LNCAP (cell line): ENCODE measurements around the gene SLC6A11.

Experiments used
- TF ChIP-seq, protein P1 (sequence below): fragments of 450-650 bp; IDR thresholded peaks from 2 replicates; pipeline ENCODE4 v1.5.1; 2017; ENCODE audit warnings: mild to moderate bottlenecking

SLC6A11 gene

DNA sequence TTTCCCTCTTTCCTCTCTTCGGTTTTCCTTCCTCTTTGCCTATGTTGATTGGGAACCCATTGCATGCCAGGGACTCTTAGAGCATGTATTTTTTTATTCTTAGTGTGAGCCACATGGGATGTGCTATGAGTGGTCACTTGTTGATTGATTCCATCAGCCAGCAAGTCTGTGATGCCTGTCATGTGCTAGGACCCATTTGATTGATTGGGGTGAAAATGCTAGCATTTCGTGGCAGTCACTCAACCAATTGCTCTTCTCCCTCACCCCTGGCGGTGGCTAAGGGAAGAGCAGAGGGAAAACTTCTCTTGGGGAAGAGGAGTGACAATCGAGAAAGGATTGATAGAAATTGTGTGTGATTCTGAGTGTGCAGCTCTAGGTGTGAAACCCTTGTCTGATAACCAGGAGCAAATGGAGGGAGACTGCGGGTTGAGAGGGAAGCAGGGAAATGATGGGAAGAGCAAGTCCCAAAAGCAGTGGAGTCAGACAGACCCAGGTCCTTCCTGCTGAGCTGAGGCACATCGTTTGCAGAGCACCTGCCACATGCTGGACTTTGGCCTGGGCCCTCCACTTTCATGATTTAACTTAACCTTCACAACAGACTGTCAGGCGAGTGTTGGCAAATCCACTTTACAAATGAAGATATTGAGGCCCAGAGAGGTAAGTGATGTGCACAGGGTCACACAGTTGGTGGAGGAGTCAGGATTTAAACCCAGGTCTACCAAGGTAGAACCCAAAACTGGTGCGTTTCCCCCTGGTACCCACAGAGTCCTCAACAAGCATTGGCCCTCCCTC is 40.0 kb downstream of the SLC6A11 start:
- TF ChIP-seq, protein P1, sequence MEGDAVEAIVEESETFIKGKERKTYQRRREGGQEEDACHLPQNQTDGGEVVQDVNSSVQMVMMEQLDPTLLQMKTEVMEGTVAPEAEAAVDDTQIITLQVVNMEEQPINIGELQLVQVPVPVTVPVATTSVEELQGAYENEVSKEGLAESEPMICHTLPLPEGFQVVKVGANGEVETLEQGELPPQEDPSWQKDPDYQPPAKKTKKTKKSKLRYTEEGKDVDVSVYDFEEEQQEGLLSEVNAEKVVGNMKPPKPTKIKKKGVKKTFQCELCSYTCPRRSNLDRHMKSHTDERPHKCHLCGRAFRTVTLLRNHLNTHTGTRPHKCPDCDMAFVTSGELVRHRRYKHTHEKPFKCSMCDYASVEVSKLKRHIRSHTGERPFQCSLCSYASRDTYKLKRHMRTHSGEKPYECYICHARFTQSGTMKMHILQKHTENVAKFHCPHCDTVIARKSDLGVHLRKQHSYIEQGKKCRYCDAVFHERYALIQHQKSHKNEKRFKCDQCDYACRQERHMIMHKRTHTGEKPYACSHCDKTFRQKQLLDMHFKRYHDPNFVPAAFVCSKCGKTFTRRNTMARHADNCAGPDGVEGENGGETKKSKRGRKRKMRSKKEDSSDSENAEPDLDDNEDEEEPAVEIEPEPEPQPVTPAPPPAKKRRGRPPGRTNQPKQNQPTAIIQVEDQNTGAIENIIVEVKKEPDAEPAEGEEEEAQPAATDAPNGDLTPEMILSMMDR, result no peak

DNA sequence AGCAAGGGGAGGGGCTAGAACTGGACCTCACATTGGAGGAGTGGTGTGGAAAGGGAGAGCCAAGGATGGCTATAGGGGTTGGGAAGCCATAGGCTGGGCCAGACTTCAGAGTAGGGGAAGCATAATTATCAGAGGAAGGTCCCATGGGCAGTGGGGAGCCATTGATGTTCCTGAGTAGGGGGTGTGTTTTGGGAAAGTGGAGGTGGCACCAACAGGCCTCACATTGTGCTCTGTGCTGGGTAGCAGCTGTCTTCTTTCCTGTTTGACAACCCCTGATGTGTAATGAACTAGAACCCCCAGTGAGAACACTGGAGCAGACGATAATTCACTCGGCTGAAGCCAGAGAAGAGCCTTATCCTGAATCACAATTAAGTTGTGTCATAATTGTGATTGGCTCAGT is 41.2 kb downstream of the SLC6A11 start:
- TF ChIP-seq, protein P1, result no peak

DNA sequence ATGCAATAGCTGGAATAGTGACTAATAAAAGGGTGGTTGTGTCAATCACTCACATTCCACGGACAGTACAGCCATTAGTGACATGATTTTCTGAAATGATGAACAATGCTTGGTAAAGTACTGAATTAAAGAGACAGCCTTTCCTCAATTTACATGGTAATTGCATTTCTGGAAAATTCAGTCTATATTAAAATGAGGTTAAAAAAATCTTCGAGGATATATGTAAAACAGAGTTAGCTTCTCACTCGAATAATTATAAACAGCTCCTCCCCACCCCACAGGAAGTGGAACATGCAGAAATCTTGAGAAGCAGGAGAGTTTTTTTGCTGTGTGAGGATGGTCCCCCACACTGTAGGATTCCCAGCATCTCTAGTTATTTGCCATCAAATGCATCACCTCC is 42.1 kb downstream of the SLC6A11 start:
- TF ChIP-seq, protein P1, result no peak

DNA sequence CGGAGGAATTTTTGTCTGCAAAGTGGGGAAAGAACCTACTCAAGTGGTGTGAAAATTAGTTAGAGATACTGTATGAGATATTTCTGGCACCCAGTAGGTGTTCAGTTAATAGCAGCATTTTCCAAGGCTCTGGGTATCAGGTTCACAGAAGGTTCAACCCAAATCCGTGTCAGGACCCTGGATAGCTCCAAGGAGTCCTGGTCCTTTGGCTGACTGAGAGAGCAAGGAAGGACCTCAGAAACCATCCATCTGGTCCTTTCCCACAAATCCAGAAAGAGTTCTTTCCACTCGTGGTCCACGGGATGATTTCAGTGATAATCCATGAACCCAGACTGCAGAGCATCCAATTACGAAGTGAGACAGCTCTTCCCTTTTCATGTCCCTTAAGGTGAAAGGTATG is 51.4 kb downstream of the SLC6A11 start:
- TF ChIP-seq, protein P1, result no peak

DNA sequence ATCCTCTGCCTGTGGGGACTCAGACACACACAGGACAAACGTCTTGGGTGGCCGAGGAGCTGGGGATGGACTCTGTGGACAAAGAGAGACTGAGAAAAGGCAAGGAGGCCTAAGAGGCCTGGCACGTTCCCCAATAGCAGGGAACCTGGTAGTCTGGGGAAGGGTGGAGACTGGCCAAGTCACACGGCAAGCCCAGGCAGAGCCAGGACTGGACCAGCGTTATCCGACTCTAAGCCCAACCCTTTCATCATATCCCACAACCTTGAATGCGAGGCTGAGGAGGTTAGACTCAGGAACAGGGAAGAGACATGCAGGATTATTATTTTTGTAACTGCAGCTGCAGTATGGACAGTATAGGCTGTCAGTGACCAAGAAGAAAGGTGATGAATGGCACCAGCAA is 53.4 kb downstream of the SLC6A11 start:
- TF ChIP-seq, protein P1, result no peak

DNA sequence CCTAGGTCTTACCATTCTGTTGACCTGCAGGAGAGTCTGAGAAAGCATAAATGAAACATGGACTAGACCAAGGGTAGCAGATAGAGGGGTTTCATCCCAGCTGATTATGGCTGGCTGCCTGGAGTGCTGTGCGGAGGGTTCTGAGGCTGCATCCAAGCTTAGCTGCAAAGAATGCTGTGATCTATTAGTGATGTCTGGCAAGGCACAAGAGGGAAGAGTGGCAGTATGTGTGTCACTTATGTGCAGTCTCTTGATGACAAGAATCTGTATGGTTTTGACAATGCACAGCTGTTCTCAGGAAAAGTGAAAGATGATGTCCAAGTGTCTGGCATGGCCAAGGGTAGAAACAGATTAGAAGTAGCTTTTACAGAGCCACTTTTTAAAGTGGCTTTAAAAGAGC is 54.3 kb downstream of the SLC6A11 start:
- TF ChIP-seq, protein P1, result no peak

DNA sequence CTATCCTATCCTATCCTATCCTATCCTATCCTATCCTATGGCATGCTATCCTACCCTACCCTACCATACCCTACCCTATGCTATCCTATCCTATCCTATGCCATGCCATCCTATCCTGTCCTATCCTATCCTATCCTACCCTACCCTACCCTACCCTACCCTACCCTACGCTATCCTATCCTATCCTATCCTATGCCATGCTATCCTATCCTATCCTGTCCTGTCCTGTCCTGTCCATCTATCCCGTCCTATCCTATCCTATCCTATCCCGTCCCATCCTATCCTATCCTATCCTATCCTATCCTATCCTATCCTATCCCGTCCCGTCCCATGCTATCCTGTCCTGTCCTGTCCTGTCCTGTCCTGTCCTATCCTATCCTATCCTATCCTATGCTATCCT is 57.4 kb downstream of the SLC6A11 start:
- TF ChIP-seq, protein P1, result no peak

DNA sequence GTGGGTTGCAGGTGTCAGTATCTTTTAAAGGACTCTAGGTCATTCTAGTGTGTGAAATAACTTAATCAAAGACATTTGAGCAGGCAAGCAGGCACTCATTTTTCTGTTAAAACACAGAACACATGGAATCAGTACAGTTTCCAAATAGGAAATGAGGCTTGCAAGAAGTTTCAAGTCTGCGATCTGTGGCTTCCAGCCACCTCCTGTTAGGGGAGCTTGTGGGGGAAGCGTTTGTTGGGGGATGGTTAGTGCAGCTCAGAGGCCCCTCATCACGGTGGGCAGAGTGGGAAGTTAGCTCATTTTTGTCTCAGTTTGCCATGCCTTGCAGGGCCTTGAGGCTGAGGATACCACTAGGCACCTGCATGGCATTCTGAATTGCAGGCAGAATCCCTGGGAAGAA is 59.9 kb downstream of the SLC6A11 start:
- TF ChIP-seq, protein P1, result no peak
